ENCODE data around the gene ENTPD2.

- TF ChIP-seq CTCF (conservative IDR thresholded peaks at IDR 0.05; ENCODE audit: low read depth in 2 of 2) = no peak
- no peak for TF ChIP-seq POLR2AphosphoS5 (IDR thresholded peaks at IDR 0.05; ENCODE audit: low read depth)
- TF ChIP-seq EZH2phosphoT487 (IDR thresholded peaks at IDR 0.05; ENCODE audit: unreplicated experiment) = no peak
- TF ChIP-seq EZH2 (IDR thresholded peaks at IDR 0.05; ENCODE audit: low read depth, unreplicated experiment) = no peak
- TF ChIP-seq ETS1 (IDR thresholded peaks at IDR 0.05) = no peak
- TF ChIP-seq REST (IDR thresholded peaks at IDR 0.05; ENCODE audit: unreplicated experiment) = no peak
- no peak for TF ChIP-seq STAT1 (IDR thresholded peaks at IDR 0.05; ENCODE audit: unreplicated experiment)
- no peak for TF ChIP-seq CREB1 (CRISPR knock-in tag; IDR thresholded peaks at IDR 0.05; ENCODE audit: low read depth)
- no peak for TF ChIP-seq NANOG (IDR thresholded peaks at IDR 0.05; ENCODE audit: borderline replicate concordance)
- no peak for TF ChIP-seq JUNB (IDR thresholded peaks at IDR 0.05; ENCODE audit: unreplicated experiment)
These were observed 40.9 kb downstream of the ENTPD2 start for GRCh38 chr9:137012694-137013570.
